Gastrocnemius medialis (tissue), 4 donors: ENCODE measurements around the gene IFITM5.

ENCODE experiments used
- CTCF ChIP-seq, 5 experiments: fragments of 450-650 bp in 3 of 5; fragments of 200-600 bp in 2 of 5; sonication (generic) in 2 of 5; IDR thresholded peaks in 4 of 5; conservative IDR thresholded peaks in 1 of 5; 1 replicate in 4 of 5; 2 replicates in 1 of 5; pipeline ENCODE4 v1.5.1; 2016 to 2019; ENCODE audit warnings: antibody characterized with exemption in 5 of 5, mild to moderate bottlenecking in 3 of 5, moderate library complexity in 3 of 5
- POLR2A ChIP-seq, 2 donors: fragments of 450-650 bp; IDR thresholded peaks; one replicate each; pipeline ENCODE4 v1.6.1; 2017; ENCODE audit warnings: antibody characterized with exemption in 2 of 2, mild to moderate bottlenecking in 2 of 2, moderate library complexity in 2 of 2

GRCh38 chr11:296171-297050 is 2.9 kb downstream of the IFITM5 start:
- no peak for TF ChIP-seq CTCF (IDR thresholded peaks at IDR 0.05 in 4 of 5, conservative IDR thresholded peaks at IDR 0.05 in 1 of 5)
- TF ChIP-seq POLR2A (IDR thresholded peaks at IDR 0.05) = no peak
